HuH-7.5 (cell line): ENCODE data around the gene GPANK1.
"Not testable (repeated sequence)": the region's sequence is repeated elsewhere in the genome, so short reads cannot be mapped to it uniquely, and the experiment has no call there.

ENCODE experiments used
- DNase-seq: peaks from one replicate; pipeline ENCODE4 v3.0.0; 2011; ENCODE audit warnings: low spot score

Gene GPANK1

GRCh38 chr6:31664790-31665500 is at the start of gene GPANK1:
Gene GPANK1, minus strand, starts transcription at chr6:31664997. Its CDS starts 519 bp downstream, at chr6:31664478.
- DNase-seq, result peak; percentile 53

GRCh38 chr6:31713991-31714684 is 49.3 kb upstream of the GPANK1 start:
- no peak for DNase-seq

- no peak for DNase-seq
These were observed 48.7 kb upstream of the GPANK1 start for GRCh38 chr6:31713465-31713864.

- DNase-seq, result no peak
These were observed 47.5 kb upstream of the GPANK1 start for GRCh38 chr6:31712296-31712695.

- no peak for DNase-seq
These were observed 46.4 kb upstream of the GPANK1 start for GRCh38 chr6:31711233-31711632.

GRCh38 chr6:31710523-31711219 is 45.9 kb upstream of the GPANK1 start:
- no peak for DNase-seq

GRCh38 chr6:31709157-31709556 is 44.4 kb upstream of the GPANK1 start:
- DNase-seq, result not testable (repeated sequence)

- DNase-seq, result no peak
These were observed 43.4 kb upstream of the GPANK1 start for GRCh38 chr6:31708224-31708623.

GRCh38 chr6:31707701-31708100 is 42.9 kb upstream of the GPANK1 start:
- DNase-seq, result no peak

GRCh38 chr6:31706599-31706998 is 41.8 kb upstream of the GPANK1 start, which contains the start of gene LY6G6F:
Gene LY6G6F, plus strand, starts transcription at chr6:31706866. Its CDS starts 41 bp downstream, at chr6:31706907.
- no peak for DNase-seq

GRCh38 chr6:31705931-31706330 is 41.1 kb upstream of the GPANK1 start:
- no peak for DNase-seq

GRCh38 chr6:31702819-31703716 is 38.3 kb upstream of the GPANK1 start, which contains the start of gene ABHD16A:
Gene ABHD16A, minus strand, starts transcription at chr6:31703324. Its CDS starts 43 bp downstream, at chr6:31703281.
- peak; percentile 87 for DNase-seq

- DNase-seq, result no peak
These were observed 37.6 kb upstream of the GPANK1 start for GRCh38 chr6:31702405-31702818.

- no peak for DNase-seq
These were observed 37.0 kb upstream of the GPANK1 start for GRCh38 chr6:31701666-31702404.

GRCh38 chr6:31700740-31701401 is 36.1 kb upstream of the GPANK1 start:
- DNase-seq, result no peak

- DNase-seq, result no peak
These were observed 32.8 kb upstream of the GPANK1 start for GRCh38 chr6:31697555-31697954.

GRCh38 chr6:31693535-31693934 is 28.7 kb upstream of the GPANK1 start:
- DNase-seq, result no peak

GRCh38 chr6:31692886-31693285 is 28.1 kb upstream of the GPANK1 start:
- DNase-seq, result no peak

GRCh38 chr6:31692353-31692752 is 27.6 kb upstream of the GPANK1 start:
- DNase-seq, result no peak

GRCh38 chr6:31691564-31692108 is 26.8 kb upstream of the GPANK1 start:
- DNase-seq, result no peak
